ENCODE measurements around the gene HTR3E. TPM values are rescaled to one million over a fixed set of nuclear protein-coding genes. Genes with fewer than 3 reads are reported as not detected.

The HTR3E gene
- polyA plus RNA-seq (2011; rRNA removed): not detected in 2 replicates
- polyA plus RNA-seq (2012; cell fraction: cytosol; rRNA removed): not detected in 2 replicates
- not detected in 2 replicates for polyA plus RNA-seq (2012; cell fraction: nucleus; rRNA removed)
- polyA plus RNA-seq (2017; fragmentation: RNase III; extraction: RNeasy Plus Mini Kit Qiagen cat#74134 plus additional on column Dnase treatment): not detected in 3 replicates
- polyA minus RNA-seq (2011; rRNA and poly(A)+ RNA removed): not detected in 2 replicates

- Histone ChIP-seq H3K4me1 (no peaks in the 10 kb centered on the region), H3K4me3 (no peak within 1 kb of the TSS), H3K27ac (no peak within 1 kb of the TSS), H3K4me2 (no peak within 1 kb of the TSS), H3K9me3 (peaks cover 16% of the 10 kb centered on the region)
- TF ChIP-seq NPAS2 (CRISPR knock-in tag; IDR thresholded peaks at IDR 0.05; ENCODE audit: borderline replicate concordance): no peak
- no peak for TF ChIP-seq CHD4 (IDR thresholded peaks at IDR 0.05; ENCODE audit: borderline replicate concordance)
- no peak for TF ChIP-seq GATA3 (IDR thresholded peaks at IDR 0.05; ENCODE audit: borderline replicate concordance)
- TF ChIP-seq JUN (IDR thresholded peaks at IDR 0.05): no peak
- TF ChIP-seq JUNB (IDR thresholded peaks at IDR 0.05): no peak
- no peak for TF ChIP-seq EHMT2 (IDR thresholded peaks at IDR 0.05; ENCODE audit: low read depth)
- TF ChIP-seq EHF (CRISPR knock-in tag; IDR thresholded peaks at IDR 0.05): no peak
- no peak for TF ChIP-seq FOSB (CRISPR knock-in tag; IDR thresholded peaks at IDR 0.05)
- 77% methylated on average over 7 of the region's 7 CpGs for WGBS (ENCODE audit: missing lambda C conversion rate)
- ATAC-seq: no peak
- POLR2A ChIA-PET: no interaction called here
- CTCF ChIA-PET: no interaction called here
- DNase-seq (ENCODE audit: low read depth in 1 of 2, low spot score in 1 of 2): no peak
- FAIRE-seq: no peak
These were observed at the start of gene HTR3E for GRCh38 chr3:184096811-184097383. TSS of gene HTR3E (plus strand) at chr3:184097064. CDS start at chr3:184097530, 466 bp downstream.

- WGBS (ENCODE audit: missing lambda C conversion rate): 57% methylated on average over 7 of the region's 7 CpGs
- no peak for TF ChIP-seq ESRRA (IDR thresholded peaks at IDR 0.05; ENCODE audit: borderline replicate concordance, low read length)
- H3K4me1 ChIP-seq: no peaks in the 10 kb centered on the region
- CTCF ChIA-PET: no interaction called here
- H3K9me3 ChIP-seq: no peaks in the 10 kb centered on the region
- no peak for DNase-seq (ENCODE audit: low read depth in 1 of 2, low spot score in 1 of 2)
- POLR2A ChIA-PET: no interaction called here
- no peak overlapping the region for H3K4me2 ChIP-seq
- no peak for ATAC-seq
- no peak overlapping the region for H3K27ac ChIP-seq
- FAIRE-seq: no peak
- H3K4me3 ChIP-seq: no peak overlapping the region
These were observed 46.5 kb upstream of the HTR3E start for GRCh38 chr3:184050217-184050847.

- ATAC-seq (no peak), DNase-seq (ENCODE audit: low read depth in 1 of 2, low spot score in 1 of 2) (no peak), FAIRE-seq (no peak)
- TF ChIP-seq MYC (IDR thresholded peaks at IDR 0.05; ENCODE audit: borderline replicate concordance, low read length) (no peak), SREBF2 (IDR thresholded peaks at IDR 0.05) (no peak), JUNB (IDR thresholded peaks at IDR 0.05) (no peak), PHF8 (IDR thresholded peaks at IDR 0.05; ENCODE audit: borderline replicate concordance, low read depth) (no peak), E2F6 (IDR thresholded peaks at IDR 0.05; ENCODE audit: borderline replicate concordance, low read depth) (no peak), EP300 (IDR thresholded peaks at IDR 0.05) (no peak), EHF (CRISPR knock-in tag; IDR thresholded peaks at IDR 0.05) (no peak), CTCF (IDR thresholded peaks at IDR 0.05) (no peak), FOSB (CRISPR knock-in tag; IDR thresholded peaks at IDR 0.05) (no peak)
- Histone ChIP-seq H3K4me1 (no peaks in the 10 kb centered on the region), H3K9me3 (no peaks in the 10 kb centered on the region), H3K4me2 (no peak within 1 kb of the TSS), H3K4me3 (no peak within 1 kb of the TSS), H3K27ac (no peak within 1 kb of the TSS)
- 28% methylated on average over 4 of the region's 4 CpGs for WGBS (ENCODE audit: missing lambda C conversion rate)
- ChIA-PET CTCF (interaction anchor here (1.0 to 1.1 kb wide), 2 partner anchors 35 to 236 kb away, joined by 3 read pairs; partner anchors contain the start of gene ABCC5), POLR2A (no interaction called here)
These were observed 44.1 kb upstream of the HTR3E start, which contains the start of gene HTR3C for GRCh38 chr3:184052767-184053166. TSS of gene HTR3C (plus strand) at chr3:184053047. CDS start at chr3:184053081, 34 bp downstream.

- ChIA-PET POLR2A (no interaction called here), CTCF (interaction anchor here (0.9 kb wide), 1 partner anchor 18 kb away, joined by 3 read pairs; no protein-coding TSS in a partner anchor)
- Histone ChIP-seq H3K4me1 (no peaks in the 10 kb centered on the region), H3K27ac (no peak overlapping the region), H3K4me2 (no peak overlapping the region), H3K9me3 (no peaks in the 10 kb centered on the region), H3K4me3 (no peak overlapping the region)
- DNase-seq (ENCODE audit: low read depth in 1 of 2, low spot score in 1 of 2) (no peak), ATAC-seq (no peak), FAIRE-seq (no peak)
- WGBS (ENCODE audit: missing lambda C conversion rate): 54% methylated on average over 9 of the region's 9 CpGs
- TF ChIP-seq ZFP36 (IDR thresholded peaks at IDR 0.05; ENCODE audit: borderline replicate concordance, partially characterized antibody): no peak
- TF ChIP-seq, protein P1, sequence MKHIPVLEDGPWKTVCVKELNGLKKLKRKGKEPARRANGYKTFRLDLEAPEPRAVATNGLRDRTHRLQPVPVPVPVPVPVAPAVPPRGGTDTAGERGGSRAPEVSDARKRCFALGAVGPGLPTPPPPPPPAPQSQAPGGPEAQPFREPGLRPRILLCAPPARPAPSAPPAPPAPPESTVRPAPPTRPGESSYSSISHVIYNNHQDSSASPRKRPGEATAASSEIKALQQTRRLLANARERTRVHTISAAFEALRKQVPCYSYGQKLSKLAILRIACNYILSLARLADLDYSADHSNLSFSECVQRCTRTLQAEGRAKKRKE (CRISPR knock-in tag; IDR thresholded peaks at IDR 0.05; ENCODE audit: low read depth): no peak
- TF ChIP-seq, protein P2, sequence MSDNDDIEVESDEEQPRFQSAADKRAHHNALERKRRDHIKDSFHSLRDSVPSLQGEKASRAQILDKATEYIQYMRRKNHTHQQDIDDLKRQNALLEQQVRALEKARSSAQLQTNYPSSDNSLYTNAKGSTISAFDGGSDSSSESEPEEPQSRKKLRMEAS (IDR thresholded peaks at IDR 0.05): no peak
- TF ChIP-seq CEBPB (IDR thresholded peaks at IDR 0.05): no peak
- no peak for TF ChIP-seq NPAS2 (CRISPR knock-in tag; IDR thresholded peaks at IDR 0.05; ENCODE audit: borderline replicate concordance)
- no peak for TF ChIP-seq PBX3 (IDR thresholded peaks at IDR 0.05)
- TF ChIP-seq MAFK (IDR thresholded peaks at IDR 0.05; ENCODE audit: partially characterized antibody): no peak
- TF ChIP-seq ZSCAN20 (CRISPR knock-in tag; IDR thresholded peaks at IDR 0.05): no peak
- no peak for TF ChIP-seq CHD2 (IDR thresholded peaks at IDR 0.05; ENCODE audit: low read length, partially characterized antibody)
- no peak for TF ChIP-seq CHD4 (IDR thresholded peaks at IDR 0.05; ENCODE audit: borderline replicate concordance)
- TF ChIP-seq RFX5 (IDR thresholded peaks at IDR 0.05): no peak
These were observed 38.8 kb upstream of the HTR3E start for GRCh38 chr3:184058029-184058428.
